K562 (cell line): Measurements from ENCODE around the gene LINGO3. TPM values are rescaled to one million over a fixed set of nuclear protein-coding genes. Genes with fewer than 3 reads are reported as not detected.

Experiments
- CEBPB ChIP-seq: fragments of 450-650 bp; IDR thresholded peaks from 2 replicates; pipeline ENCODE4 v1.6.1; 2016; ENCODE audit warnings: missing genetic modification characterization, missing compliant biosample characterization
- CHD1 ChIP-seq: fragments of 200-600 bp; sonication (generic); IDR thresholded peaks from one replicate; pipeline ENCODE4 v1.6.1; 2012; ENCODE audit warnings: mild to moderate bottlenecking, moderate library complexity, low read length, inconsistent platforms
- LEF1 ChIP-seq: fragments of 450-650 bp; IDR thresholded peaks from 2 replicates; pipeline ENCODE4 v1.6.1; 2016; ENCODE audit warnings: mild to moderate bottlenecking
- MED1 ChIP-seq: sonication (generic); formaldehyde crosslinking; IDR thresholded peaks from 2 replicates; pipeline ENCODE4 v1.8.1; 2023; ENCODE audit warnings: missing genetic modification reagents, borderline replicate concordance
- SMC3 ChIP-seq: conservative IDR thresholded peaks from 2 replicates; pipeline ENCODE4 v1.6.1; 2011; ENCODE audit warnings: low read depth, low read length, improper control_type of control experiment; ENCODE audit not compliant: insufficient read depth
- TAL1 ChIP-seq: fragments of 450-650 bp; IDR thresholded peaks from 2 replicates; pipeline ENCODE4 v1.6.1; 2016; ENCODE audit warnings: mild to moderate bottlenecking
- polyA plus RNA-seq, 8 experiments: library from polyadenylated mRNA; depleted of rRNA in 4 of 8; stranded (reverse) in 5 of 8; unstranded in 3 of 8; fragments of >200 nt; fragmentation: Nextera tagmentation in 2 of 8; fragmentation: Illumina TruSeq in 1 of 8; extraction: Ambion mirVana in 2 of 8; extraction: Trizol in 1 of 8; gene quantifications; 2 replicates each; pipeline versions ENCODE4 v1.2.1 to v1.2.3, GENCODE V29; 2011 to 2014; ENCODE audit warnings: inconsistent platforms in 1 of 8, missing spikeins in 1 of 8
- total RNA-seq, 7 experiments: library from RNA; depleted of rRNA in 6 of 7; stranded (reverse); fragments of >200 nt in 6 of 7; fragmentation: Illumina TruSeq in 2 of 7; extraction: Trizol in 2 of 7; gene quantifications; 2 replicates each; pipeline versions ENCODE4 v1.2.1 to v1.2.3, GENCODE V29; 2011 to 2021; ENCODE audit warnings: low replicate concordance in 1 of 7
- TF ChIP-seq, protein P1 (sequence below): sonication (generic); formaldehyde crosslinking; IDR thresholded peaks from 2 replicates; pipeline ENCODE4 v1.8.0; 2023; ENCODE audit warnings: mild to moderate bottlenecking, missing genetic modification reagents
- TF ChIP-seq, protein P2 (sequence below): sonication (generic); formaldehyde crosslinking; IDR thresholded peaks from 2 replicates; pipeline ENCODE4 v1.8.0; 2022; ENCODE audit warnings: mild to moderate bottlenecking, low read depth, missing genetic modification reagents
- TF ChIP-seq, protein P3 (sequence below): fragments of 450-650 bp; IDR thresholded peaks from 2 replicates; pipeline ENCODE4 v1.6.1; 2016
- TF ChIP-seq, protein P4 (sequence below): fragments of 450-650 bp; IDR thresholded peaks from 2 replicates; pipeline ENCODE4 v1.6.1; 2017; ENCODE audit warnings: antibody characterized with exemption
- TF ChIP-seq, protein P5 (sequence below): fragments of 250-450 bp; sonication (Bioruptor Pico); IDR thresholded peaks from 2 replicates; pipeline ENCODE4 v1.4.0; 2020; ENCODE audit warnings: mild to moderate bottlenecking, moderate library complexity

The LINGO3 gene
- total and polyA plus RNA-seq, 9 of the 15 experiments (the other 6 are each of a cell fraction or from before 2014, with no cell fraction given), result 0.03 to 0.05 (median 0.03) TPM; not detected in 6

DNA sequence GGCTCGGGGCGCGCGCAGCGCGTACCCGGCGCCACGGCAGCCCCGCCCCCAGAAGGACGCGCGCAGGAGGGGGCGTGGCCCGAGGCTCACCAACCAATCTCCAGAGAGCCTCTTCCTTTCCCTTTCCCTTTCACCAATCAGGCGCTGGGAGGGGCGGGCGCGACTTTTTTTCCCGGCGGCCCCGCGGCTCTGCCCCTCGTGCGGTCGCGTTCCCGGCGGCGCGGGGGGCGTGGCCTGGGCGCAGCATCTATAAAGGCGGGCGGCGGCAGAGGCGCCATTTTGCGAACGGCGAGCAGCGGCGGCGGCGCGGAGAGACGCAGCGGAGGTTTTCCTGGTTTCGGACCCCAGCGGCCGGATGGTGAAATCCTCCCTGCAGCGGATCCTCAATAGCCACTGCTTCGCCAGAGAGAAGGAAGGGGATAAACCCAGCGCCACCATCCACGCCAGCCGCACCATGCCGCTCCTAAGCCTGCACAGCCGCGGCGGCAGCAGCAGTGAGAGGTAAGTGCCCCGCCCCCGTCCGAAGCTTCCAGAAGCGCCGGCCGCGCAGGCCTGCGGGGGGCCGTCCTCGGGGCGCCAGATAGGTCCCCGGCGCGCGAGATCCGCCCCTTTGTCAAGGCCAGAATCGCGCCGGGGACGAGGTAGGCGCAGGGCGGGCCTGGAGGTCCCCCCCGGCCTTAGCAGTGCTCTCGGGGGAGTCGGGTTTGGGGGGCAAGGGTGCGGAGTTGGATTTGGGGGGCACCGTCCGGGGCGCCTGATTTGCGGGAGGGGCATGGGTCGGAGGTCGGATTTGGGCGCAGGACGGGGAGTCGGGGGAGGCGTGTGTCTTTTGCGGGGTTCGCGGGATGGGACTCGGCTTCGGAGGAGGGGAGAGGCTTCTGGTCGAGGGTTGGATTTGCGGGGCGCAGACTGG lies 38.5 kb downstream of the LINGO3 start (continued):
- TF ChIP-seq, protein P1, sequence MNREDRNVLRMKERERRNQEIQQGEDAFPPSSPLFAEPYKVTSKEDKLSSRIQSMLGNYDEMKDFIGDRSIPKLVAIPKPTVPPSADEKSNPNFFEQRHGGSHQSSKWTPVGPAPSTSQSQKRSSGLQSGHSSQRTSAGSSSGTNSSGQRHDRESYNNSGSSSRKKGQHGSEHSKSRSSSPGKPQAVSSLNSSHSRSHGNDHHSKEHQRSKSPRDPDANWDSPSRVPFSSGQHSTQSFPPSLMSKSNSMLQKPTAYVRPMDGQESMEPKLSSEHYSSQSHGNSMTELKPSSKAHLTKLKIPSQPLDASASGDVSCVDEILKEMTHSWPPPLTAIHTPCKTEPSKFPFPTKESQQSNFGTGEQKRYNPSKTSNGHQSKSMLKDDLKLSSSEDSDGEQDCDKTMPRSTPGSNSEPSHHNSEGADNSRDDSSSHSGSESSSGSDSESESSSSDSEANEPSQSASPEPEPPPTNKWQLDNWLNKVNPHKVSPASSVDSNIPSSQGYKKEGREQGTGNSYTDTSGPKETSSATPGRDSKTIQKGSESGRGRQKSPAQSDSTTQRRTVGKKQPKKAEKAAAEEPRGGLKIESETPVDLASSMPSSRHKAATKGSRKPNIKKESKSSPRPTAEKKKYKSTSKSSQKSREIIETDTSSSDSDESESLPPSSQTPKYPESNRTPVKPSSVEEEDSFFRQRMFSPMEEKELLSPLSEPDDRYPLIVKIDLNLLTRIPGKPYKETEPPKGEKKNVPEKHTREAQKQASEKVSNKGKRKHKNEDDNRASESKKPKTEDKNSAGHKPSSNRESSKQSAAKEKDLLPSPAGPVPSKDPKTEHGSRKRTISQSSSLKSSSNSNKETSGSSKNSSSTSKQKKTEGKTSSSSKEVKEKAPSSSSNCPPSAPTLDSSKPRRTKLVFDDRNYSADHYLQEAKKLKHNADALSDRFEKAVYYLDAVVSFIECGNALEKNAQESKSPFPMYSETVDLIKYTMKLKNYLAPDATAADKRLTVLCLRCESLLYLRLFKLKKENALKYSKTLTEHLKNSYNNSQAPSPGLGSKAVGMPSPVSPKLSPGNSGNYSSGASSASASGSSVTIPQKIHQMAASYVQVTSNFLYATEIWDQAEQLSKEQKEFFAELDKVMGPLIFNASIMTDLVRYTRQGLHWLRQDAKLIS (CRISPR knock-in tag), result peak; percentile 97
- no peak for TF ChIP-seq SMC3
- TF ChIP-seq, protein P2, sequence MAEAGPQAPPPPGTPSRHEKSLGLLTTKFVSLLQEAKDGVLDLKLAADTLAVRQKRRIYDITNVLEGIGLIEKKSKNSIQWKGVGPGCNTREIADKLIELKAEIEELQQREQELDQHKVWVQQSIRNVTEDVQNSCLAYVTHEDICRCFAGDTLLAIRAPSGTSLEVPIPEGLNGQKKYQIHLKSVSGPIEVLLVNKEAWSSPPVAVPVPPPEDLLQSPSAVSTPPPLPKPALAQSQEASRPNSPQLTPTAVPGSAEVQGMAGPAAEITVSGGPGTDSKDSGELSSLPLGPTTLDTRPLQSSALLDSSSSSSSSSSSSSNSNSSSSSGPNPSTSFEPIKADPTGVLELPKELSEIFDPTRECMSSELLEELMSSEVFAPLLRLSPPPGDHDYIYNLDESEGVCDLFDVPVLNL (CRISPR knock-in tag), result no peak
- TF ChIP-seq LEF1, result no peak
- TF ChIP-seq, protein P3, sequence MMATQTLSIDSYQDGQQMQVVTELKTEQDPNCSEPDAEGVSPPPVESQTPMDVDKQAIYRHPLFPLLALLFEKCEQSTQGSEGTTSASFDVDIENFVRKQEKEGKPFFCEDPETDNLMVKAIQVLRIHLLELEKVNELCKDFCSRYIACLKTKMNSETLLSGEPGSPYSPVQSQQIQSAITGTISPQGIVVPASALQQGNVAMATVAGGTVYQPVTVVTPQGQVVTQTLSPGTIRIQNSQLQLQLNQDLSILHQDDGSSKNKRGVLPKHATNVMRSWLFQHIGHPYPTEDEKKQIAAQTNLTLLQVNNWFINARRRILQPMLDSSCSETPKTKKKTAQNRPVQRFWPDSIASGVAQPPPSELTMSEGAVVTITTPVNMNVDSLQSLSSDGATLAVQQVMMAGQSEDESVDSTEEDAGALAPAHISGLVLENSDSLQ, result no peak
- no peak for TF ChIP-seq TAL1
- TF ChIP-seq, protein P4, sequence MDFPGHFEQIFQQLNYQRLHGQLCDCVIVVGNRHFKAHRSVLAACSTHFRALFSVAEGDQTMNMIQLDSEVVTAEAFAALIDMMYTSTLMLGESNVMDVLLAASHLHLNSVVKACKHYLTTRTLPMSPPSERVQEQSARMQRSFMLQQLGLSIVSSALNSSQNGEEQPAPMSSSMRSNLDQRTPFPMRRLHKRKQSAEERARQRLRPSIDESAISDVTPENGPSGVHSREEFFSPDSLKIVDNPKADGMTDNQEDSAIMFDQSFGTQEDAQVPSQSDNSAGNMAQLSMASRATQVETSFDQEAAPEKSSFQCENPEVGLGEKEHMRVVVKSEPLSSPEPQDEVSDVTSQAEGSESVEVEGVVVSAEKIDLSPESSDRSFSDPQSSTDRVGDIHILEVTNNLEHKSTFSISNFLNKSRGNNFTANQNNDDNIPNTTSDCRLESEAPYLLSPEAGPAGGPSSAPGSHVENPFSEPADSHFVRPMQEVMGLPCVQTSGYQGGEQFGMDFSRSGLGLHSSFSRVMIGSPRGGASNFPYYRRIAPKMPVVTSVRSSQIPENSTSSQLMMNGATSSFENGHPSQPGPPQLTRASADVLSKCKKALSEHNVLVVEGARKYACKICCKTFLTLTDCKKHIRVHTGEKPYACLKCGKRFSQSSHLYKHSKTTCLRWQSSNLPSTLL, result 0 out of 2 replicates have a peak, but pooled peaks have one; percentile 25
- no peak; the same call in 1 of the 2 replicates for TF ChIP-seq MED1
- peak; percentile 15; the same call in 1 of the 2 replicates for TF ChIP-seq CEBPB (tag)
- TF ChIP-seq, protein P5, sequence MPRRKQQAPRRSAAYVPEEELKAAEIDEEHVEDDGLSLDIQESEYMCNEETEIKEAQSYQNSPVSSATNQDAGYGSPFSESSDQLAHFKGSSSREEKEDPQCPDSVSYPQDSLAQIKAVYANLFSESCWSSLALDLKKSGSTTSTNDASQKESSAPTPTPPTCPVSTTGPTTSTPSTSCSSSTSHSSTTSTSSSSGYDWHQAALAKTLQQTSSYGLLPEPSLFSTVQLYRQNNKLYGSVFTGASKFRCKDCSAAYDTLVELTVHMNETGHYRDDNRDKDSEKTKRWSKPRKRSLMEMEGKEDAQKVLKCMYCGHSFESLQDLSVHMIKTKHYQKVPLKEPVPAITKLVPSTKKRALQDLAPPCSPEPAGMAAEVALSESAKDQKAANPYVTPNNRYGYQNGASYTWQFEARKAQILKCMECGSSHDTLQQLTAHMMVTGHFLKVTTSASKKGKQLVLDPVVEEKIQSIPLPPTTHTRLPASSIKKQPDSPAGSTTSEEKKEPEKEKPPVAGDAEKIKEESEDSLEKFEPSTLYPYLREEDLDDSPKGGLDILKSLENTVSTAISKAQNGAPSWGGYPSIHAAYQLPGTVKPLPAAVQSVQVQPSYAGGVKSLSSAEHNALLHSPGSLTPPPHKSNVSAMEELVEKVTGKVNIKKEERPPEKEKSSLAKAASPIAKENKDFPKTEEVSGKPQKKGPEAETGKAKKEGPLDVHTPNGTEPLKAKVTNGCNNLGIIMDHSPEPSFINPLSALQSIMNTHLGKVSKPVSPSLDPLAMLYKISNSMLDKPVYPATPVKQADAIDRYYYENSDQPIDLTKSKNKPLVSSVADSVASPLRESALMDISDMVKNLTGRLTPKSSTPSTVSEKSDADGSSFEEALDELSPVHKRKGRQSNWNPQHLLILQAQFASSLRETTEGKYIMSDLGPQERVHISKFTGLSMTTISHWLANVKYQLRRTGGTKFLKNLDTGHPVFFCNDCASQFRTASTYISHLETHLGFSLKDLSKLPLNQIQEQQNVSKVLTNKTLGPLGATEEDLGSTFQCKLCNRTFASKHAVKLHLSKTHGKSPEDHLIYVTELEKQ (CRISPR knock-in tag), result no peak
- TF ChIP-seq CHD1, result peak; percentile 98
